Body of pancreas (tissue), 4 donors: ENCODE measurements around the gene ECHS1.
"Not testable (repeated sequence)": the region's sequence is repeated elsewhere in the genome, so short reads cannot be mapped to it uniquely, and the experiment has no call there.

Source experiments
- POLR2A ChIP-seq, 3 donors: fragments of 450-650 bp; IDR thresholded peaks; one replicate each; pipeline ENCODE4 v1.6.1; 2016; ENCODE audit warnings: antibody characterized with exemption in 3 of 3, mild to moderate bottlenecking in 2 of 3
- TF ChIP-seq, protein P1 (sequence below), 7 experiments: fragments of 450-650 bp in 4 of 7; fragments of 200-600 bp in 3 of 7; sonication (generic) in 3 of 7; IDR thresholded peaks; one replicate each; pipeline ENCODE4 v1.5.1; 2016 to 2019; ENCODE audit warnings: antibody characterized with exemption in 7 of 7

DNA sequence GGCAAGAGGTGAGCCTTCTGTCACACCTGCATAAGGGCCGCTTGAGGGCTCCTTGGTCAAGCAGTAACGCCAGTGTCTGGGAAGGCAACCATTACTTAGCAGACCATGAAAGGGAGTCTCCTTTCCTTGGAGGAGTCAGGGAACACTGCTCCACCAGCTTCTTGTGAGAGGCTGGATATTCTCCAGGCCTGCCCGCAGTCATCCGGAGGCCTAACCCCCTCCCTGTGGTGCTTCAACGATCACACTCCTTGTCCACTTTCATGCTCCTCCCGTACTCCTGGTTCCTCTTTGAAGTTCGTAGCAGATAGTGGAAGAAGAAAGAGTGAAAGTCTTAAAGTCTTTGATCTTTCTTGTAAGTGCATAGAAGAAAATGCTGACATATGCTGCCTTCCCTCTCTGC is 5.7 kb downstream of the ECHS1 start:
- TF ChIP-seq, protein P1, sequence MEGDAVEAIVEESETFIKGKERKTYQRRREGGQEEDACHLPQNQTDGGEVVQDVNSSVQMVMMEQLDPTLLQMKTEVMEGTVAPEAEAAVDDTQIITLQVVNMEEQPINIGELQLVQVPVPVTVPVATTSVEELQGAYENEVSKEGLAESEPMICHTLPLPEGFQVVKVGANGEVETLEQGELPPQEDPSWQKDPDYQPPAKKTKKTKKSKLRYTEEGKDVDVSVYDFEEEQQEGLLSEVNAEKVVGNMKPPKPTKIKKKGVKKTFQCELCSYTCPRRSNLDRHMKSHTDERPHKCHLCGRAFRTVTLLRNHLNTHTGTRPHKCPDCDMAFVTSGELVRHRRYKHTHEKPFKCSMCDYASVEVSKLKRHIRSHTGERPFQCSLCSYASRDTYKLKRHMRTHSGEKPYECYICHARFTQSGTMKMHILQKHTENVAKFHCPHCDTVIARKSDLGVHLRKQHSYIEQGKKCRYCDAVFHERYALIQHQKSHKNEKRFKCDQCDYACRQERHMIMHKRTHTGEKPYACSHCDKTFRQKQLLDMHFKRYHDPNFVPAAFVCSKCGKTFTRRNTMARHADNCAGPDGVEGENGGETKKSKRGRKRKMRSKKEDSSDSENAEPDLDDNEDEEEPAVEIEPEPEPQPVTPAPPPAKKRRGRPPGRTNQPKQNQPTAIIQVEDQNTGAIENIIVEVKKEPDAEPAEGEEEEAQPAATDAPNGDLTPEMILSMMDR (IDR thresholded peaks at IDR 0.05) = not testable (repeated sequence)
- not testable (repeated sequence) for TF ChIP-seq POLR2A (IDR thresholded peaks at IDR 0.05)
